Fibroblast of villous mesenchyme (primary cell): Measurements from ENCODE around the gene CYP1B1. TPM values are rescaled to one million over a fixed set of nuclear protein-coding genes. Genes with fewer than 3 reads are reported as not detected.
A peak's percentile ranks its signal among the peaks of the same experiment; 100 is the strongest.

Experiments
- DNase-seq: peaks from one replicate; pipeline ENCODE4 v3.0.0-alpha.2; 2010; ENCODE audit warnings: low read depth
- H3K4me3 ChIP-seq: 2 replicates; pipeline ENCODE4 v1.5.1; 2011; ENCODE audit warnings: low read depth, mild to moderate bottlenecking, low read length
- total RNA-seq: library from RNA; depleted of rRNA; stranded (reverse); fragments of >200 nt; gene quantifications from 2 replicates; pipeline ENCODE4 v1.2.3, GENCODE V29; 2012
- TF ChIP-seq, protein P1 (sequence below): IDR thresholded peaks from 2 replicates; pipeline ENCODE4 v1.5.1; 2012; ENCODE audit warnings: low read depth, mild to moderate bottlenecking, low read length; ENCODE audit not compliant: insufficient read depth

CYP1B1 gene
- total RNA-seq, 1 donor = 6.5 TPM

DNA sequence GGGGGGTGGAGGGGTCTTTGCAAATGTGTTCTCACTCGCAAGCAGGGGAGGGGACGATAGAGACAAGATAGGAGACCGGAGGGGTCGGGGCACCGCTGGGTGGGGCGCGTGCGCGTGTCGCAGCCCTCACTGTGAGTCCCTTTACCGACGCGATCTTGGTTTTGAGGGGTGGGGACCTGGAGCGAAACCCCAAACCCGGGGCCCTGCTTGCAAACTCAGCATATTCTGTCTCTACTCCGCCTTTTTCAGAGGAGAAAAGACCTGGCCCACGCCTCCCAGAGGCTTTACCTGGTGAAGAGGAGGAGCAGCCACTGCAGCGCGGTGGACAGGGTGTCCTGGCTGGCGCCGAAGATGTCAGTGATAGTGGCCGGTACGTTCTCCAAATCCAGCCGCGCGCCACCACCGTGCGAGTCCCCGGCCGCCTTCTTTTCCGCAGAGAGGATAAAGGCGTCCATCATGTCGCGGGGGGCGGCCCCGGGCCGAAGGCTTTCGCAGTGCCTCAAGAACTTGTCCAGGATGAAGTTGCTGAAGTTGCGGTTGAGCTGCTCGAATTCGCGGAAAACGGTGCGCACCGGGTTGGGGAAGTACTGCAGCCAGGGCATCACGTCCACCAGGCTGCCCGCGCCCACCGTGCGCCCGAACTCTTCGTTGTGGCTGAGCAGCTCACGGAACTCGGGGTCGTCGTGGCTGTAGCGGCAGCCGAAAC lies 1.7 kb downstream of the CYP1B1 start:
- DNase-seq = no peak
- TF ChIP-seq, protein P1, sequence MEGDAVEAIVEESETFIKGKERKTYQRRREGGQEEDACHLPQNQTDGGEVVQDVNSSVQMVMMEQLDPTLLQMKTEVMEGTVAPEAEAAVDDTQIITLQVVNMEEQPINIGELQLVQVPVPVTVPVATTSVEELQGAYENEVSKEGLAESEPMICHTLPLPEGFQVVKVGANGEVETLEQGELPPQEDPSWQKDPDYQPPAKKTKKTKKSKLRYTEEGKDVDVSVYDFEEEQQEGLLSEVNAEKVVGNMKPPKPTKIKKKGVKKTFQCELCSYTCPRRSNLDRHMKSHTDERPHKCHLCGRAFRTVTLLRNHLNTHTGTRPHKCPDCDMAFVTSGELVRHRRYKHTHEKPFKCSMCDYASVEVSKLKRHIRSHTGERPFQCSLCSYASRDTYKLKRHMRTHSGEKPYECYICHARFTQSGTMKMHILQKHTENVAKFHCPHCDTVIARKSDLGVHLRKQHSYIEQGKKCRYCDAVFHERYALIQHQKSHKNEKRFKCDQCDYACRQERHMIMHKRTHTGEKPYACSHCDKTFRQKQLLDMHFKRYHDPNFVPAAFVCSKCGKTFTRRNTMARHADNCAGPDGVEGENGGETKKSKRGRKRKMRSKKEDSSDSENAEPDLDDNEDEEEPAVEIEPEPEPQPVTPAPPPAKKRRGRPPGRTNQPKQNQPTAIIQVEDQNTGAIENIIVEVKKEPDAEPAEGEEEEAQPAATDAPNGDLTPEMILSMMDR = no peak
- H3K4me3 ChIP-seq = peak overlapping the region; percentile 51

- no peak for DNase-seq
- peak overlapping the region; percentile 51 for H3K4me3 ChIP-seq
- TF ChIP-seq, protein P1 = no peak
Measured at GRCh38 chr2:38073211-38074057, 2.5 kb downstream of the CYP1B1 start.

DNA sequence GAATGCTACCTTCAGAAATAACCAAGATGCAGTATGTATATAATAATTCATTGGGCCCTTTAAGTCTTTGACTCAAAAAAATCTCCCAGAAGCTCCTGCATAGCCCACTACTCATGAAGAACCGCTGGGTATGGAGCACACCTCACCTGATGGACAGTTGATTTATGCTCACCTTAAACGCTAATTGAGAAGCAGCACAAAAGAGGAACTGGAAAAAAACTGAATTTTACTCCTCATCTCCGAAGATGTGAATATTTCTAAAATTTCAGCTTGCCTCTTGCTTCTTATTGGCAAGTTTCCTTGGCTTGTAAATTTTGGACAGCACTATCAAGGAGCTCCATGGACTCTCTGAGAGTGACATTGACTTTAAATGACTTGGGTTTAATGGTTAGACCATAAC lies 5.5 kb downstream of the CYP1B1 start:
- TF ChIP-seq, protein P1 = no peak
- no peak overlapping the region for H3K4me3 ChIP-seq
- no peak for DNase-seq

- peak; percentile 26 for DNase-seq
- TF ChIP-seq, protein P1 = no peak
- H3K4me3 ChIP-seq = peak overlapping the region; percentile 1
Measured at GRCh38 chr2:38068234-38068633, 7.7 kb downstream of the CYP1B1 start.

GRCh38 chr2:38066421-38067115 lies 9.4 kb downstream of the CYP1B1 start:
- TF ChIP-seq, protein P1 = no peak
- DNase-seq = no peak
- H3K4me3 ChIP-seq = no peak overlapping the region

DNA sequence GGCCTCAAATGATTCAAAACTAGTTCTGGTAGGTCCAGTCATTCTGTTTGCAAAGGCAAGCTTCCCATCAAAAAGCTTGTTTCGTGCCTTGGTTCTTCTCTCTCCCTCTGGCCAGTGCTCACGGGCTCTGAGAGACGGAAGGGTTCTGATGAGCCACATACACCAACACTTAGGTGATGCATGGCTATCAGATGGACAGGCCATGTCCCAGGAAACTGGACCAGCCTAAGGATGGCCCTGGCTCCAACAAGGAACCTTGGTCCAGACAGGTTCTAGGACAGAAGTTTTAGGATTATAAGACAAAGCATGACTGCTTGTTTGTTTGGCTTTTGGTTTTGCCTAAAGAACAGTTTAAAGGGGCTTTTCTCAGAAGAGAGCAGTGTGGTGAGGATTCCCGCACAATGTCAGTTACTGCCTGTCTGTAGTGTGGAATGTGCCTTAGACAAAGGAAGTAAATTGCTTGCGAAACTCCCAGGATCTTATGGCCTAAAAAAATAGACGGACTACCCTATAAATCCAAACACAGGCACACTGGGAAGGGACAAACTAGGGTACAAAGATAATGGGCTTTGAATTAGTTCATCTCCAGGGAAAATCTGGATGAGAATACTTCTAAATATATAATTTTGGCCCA lies 10.3 kb downstream of the CYP1B1 start:
- DNase-seq = no peak
- TF ChIP-seq, protein P1 = no peak
- H3K4me3 ChIP-seq = no peak overlapping the region
